GM21367 (cell line): Measurements from ENCODE around the gene NPC1L1.

Experiments
- ATAC-seq: cut with Tn5 transposase; IDR thresholded peaks from one replicate; pipeline ENCODE4 v1.9.1; 2021; ENCODE audit not compliant: unreplicated experiment

NPC1L1 gene

DNA sequence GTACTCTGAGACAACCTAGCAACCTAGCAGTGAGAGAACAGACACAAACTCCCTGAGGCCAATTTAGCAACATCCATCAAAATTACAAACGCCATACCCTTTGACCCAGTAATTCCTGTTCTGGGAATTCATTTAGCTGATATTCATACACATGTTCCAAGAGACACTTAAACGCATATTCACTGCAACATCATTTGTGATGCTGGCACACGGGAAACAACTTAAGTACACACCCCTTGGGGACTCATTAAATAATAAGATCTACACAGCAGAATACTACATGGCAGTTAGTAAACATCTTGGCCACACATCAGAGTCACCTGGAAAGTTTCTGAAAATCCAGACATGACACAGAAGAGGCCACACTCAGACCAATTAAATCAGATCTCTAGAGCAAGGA, 68.3 kb downstream of the NPC1L1 start:
- no peak for ATAC-seq

DNA sequence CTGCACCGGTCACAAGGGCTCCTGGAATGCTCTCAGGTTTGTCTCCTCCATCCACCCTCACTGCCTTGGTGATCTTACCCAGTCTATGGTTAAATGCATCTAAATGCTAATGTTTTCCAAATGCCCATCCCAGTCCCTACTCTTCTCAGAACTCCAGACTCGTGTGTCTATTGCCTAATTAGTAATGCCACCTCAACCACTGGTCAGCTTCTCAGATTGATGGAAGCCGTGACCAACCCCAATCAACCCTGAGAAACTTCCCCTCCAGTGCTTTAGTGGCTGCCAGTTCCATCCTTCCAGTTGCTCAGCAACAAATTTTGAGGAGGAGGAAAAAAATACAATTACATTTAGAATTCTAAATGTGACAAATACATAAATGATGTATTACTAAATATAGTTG, 69.3 kb downstream of the NPC1L1 start:
- no peak for ATAC-seq

DNA sequence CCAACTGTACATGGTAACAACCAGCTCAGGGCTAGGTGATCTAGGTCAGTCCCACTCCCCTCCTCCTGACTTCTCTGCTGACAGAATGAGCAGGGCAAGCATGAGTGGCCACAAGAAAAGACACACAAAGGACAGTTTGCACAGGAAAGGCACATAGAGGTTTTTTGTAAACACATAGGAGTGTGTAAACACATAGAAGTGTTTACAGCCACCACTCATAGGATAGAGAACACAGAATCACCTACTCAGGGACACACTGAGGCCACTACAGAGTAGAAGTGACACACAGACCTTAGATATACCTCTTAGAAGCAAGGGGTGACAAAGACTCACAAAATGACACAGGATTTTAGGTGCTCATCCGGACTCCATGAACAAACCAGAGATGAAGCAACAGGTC, 69.7 kb downstream of the NPC1L1 start:
- ATAC-seq, result no peak

DNA sequence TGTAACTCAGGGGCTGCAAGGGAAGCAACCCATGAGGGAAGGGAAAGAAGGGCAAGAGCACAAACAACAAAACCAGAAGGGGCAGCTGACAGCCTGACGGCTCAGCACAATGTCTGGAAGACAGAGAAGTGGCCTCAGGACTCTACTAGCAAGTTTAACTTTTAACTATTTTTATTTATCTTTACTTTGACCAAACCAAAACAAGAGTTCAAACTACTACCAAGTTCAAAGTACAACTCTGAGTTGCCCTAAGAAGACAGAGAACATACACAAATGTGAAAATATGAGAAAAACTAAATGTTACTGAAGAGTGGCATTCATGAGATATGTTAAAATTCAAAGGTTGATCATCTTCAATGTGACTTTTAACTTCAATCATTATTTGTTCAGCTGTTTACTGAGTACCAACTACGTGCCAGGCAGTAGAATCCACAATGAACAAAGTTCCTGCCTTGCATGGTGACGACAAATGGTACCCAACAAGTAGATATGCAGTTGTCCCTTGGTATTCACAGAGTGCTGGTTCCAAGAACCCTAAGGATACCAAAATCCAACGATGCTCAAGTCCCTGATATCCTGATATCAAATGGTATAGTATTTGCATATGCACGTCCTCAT, 70.4 kb downstream of the NPC1L1 start:
- ATAC-seq, result no peak

DNA sequence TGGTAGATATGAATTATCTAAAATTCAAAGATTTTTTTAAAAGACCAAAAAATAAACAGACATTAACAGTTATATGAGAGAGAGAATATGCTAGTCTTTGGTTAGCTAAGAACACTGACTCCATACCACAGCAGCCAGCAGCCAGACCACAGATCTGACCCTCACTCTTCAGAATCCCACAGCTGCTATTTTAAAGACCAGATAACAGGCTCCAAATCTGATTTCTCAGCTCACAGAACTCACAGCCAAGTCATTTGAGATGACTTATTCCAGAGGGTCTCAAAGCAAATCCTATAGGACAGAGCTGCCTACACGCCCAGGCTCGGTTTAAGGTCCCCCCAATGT, 71.0 kb downstream of the NPC1L1 start:
- ATAC-seq, result no peak

DNA sequence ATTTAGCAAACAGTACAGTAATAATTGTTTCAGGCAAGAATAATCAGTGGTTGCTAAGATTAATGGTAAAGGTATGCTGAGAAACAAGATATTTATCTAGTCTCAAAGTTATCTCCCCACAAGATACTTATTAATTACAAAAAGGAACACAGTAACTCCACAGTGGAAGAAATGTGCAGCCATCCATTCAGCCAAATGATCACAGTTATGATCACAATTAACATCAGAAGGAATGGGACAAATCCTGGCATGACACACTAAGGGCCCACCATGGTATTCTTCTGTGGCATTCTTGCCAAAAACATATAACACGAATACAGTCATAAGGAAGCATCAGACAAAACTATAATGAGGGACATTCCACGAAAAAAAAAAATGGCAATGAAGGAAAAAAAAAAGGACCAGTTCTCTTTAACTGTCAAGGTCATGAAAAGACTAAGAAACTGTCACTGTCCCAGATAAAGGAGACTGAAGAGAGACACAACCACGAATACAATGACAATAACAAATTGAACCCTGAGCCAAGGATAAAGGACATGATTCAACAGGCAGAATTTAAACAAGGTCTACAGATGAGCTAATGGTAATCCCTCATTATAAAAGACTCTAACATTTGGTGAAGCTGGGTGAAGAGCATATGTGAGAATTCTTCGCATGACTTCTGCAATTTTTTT, 71.5 kb downstream of the NPC1L1 start:
- ATAC-seq, result no peak

DNA sequence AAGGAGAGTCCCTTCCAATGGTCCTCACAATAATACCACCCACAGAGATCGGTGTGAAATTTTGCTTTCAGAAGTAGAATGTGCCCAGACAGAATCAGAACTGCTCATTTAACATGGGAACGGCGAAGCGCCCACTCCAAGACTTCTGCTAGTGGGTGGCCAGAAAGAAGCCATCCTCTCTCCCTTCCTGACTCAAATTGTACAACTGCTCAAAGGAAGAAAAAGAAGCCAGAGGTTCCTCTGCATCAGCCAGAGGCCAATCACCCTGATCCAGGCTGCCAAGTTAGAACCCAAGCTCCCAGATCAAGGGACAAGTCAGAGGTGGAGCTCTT, 73.9 kb downstream of the NPC1L1 start:
- ATAC-seq, result no peak

DNA sequence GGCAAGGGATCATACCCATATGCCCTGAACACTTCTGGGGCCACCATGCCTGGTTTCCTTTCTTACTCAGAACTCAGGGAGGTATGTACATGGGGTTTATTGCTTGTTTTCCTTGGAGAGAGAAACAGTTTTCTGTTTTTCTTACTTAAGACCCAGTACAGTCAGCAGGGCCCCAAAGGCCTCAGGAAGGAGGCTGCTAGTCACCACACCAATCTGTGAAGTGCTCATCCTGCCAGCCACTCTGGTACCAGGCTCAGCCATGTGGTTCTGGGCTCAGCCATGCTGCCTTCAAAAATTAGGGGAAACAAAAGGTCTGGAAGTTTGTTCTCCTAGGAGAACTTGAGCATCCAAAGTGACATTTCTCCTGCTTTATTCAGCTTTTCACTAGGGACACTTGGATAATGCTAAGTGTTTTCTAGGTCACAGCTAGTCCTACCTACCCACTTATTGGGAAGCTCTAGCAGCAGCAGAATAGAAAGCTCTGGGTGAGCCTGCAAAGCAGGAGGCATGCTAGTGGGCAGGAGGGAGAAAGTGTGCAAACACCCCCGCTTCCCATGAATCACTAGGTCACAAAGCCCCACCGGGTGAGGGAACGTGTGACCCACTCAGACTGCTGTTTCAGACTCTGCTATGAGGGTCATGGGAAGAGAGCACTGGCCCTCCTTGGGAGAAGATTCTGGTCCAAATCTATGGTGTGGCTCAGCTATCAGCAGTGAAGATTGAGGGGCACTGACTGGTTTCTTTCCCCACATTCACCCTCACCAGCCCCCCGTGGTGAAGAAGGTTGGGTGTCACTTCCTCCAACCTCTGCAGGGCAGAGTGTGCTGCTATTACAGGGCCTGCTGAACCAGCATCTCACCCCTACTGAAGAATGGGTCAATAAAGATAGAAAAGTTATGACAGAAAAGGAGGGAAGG, 74.6 kb downstream of the NPC1L1 start:
- no peak for ATAC-seq

DNA sequence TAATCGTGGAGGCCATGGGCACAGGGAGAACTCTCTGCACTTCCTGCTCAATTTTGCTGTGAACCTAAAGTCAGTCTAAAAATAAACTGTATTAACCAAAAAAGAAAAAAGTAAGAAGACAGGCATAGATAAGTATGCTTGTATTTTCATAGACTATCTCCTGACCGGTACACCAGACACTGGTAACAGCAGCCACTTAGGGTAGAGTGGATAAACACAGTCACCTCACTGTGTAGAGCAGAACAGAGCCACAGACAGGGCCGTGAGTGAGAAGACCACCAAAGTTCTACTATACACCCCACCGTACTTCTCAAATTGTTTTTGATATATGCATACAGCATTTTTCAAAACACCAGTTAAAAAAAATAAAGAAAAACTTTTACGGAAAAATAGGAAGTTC, 75.6 kb downstream of the NPC1L1 start:
- ATAC-seq, result no peak

DNA sequence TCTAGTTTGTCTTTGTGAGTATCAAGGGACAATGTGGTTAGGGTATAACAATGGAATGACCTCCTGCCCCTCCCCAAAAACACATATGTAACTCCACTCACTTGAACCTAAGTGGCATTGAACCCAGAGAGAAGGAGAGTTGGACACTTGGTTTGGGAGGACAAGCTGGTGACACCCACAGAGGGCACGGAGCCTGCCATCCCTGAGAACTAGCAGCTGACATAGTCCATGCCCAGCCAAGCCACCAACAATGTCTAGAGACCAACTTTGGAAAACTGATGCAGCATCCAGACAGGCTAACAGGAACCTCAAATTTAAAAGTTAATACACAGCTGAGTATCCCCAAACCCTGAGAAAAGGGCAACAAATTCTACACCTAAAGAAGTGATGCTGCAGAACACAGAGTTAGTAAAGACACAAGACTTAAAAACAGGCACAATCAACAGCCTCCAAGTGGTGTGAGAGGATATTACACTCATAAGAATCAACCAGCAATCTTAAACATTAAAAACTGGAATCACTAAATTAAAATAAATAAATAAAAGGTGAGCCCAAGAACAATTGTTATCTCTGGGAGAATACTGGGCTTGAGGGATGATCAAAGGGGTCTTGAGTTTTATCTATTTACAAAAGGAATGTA, 77.8 kb downstream of the NPC1L1 start:
- no peak for ATAC-seq
